ENCODE data around the gene ZYG11B. TPM values are rescaled to one million over a fixed set of nuclear protein-coding genes. Genes with fewer than 3 reads are reported as not detected.
"Not testable (repeated sequence)": the region's sequence is repeated elsewhere in the genome, so short reads cannot be mapped to it uniquely, and the experiment has no call there.

ZYG11B gene
- total RNA-seq, 1 experiment from 2014 or later = 14.2 TPM

DNA sequence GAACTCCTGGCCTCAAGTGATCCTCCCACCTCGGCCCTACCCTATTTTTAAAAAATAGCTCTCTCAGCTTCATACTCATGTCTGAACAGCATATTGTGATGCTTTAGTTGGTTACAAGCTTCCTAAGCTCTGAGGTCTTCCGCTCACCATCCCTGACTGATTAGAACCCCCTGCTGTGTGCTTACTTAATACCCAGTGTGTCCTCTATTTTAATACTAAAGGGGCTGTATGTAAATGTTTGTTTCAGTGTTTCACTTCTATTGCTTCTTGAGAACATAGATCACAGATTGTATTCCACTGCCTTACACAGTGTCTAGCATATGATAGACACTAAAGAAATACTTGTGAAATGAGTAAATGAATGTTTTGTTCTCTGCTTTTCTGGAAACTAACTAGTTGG, 29.8 kb downstream of the ZYG11B start:
- DNase-seq (ENCODE audit: low read depth) = no peak

DNA sequence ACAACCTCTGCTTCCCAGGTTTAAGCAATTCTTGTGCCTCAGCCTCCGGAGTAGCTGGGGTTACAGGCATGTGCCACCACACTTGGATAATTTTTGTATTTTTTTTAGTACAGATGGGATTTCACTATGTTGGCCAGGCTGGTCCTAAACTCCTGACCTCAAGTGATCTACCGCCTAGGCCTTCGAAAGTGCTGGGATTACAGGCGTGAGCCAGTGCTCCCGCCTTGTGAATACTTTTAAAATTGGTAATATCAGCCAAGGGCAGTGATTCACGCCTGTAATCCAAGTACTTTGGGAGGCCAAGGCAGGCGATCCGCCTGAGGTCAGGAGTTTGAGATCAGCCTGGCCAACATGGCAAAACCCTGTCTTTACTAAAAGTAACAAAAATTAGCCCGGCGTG, 33.7 kb downstream of the ZYG11B start:
- no peak for DNase-seq (ENCODE audit: low read depth)

DNA sequence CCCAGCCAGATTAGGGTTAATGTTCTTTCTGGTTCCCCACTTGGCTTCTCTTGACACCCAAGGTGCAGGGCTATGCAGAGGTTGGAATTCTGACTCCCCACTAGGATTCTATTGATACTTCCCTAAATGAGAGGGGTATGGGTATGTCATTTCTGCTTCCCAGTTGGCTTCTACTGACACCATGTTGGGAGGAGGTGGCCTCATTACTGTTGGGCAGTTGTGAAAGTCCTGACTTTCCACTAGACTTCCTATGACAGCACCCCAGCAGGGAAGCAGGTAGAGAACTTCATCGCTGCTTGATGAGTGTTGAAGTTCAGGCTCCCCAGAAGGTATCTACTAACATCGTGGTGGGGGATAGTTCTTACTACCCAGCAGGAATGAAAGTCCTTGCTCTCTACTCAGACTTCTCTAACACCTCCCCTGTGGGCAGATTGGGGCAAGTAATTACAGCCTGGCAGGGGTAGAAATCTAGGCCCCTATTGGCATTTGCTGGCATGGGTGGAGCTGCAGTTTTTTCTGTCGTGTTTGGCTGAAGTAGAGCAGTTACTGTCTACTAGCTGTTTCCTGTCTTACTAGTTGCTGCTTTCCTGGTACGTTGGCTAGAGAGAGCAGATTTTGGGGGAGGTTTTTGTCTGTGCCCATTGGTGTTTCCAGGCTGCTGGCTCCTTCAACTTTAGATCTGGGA, 41.5 kb downstream of the ZYG11B start:
- DNase-seq (ENCODE audit: low read depth) = no peak

DNA sequence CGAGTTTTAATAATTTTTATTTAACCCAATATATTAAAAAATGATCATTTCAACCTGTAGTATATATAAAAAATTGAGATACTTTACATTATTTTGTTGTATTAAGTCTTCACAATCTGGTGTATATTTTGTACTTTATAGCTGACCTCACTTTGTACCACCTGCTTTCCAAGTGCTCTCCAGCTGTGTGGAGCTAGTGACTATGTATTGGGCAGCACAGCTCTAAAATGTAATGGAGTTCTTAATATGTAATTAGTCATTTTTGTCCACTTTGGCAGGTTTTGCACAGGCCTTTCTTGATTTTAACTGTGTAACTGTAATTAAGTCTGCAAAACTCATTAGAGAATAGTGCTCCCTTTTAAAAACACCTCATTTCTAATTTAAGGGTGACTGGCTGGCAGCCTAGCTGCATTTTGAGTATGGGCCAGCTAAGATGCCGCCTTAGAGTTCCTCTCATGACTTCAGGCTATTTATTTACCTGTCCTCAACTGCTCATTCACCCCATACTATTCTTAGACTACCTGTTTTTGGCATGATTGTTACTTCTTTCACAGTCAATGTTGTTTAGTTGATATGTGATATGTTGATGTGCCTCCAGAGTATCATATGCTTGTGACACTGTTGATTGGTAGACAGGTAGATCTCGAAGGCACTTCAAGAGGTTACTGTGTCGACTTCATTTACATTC, 43.2 kb downstream of the ZYG11B start:
- no peak for DNase-seq (ENCODE audit: low read depth)

DNA sequence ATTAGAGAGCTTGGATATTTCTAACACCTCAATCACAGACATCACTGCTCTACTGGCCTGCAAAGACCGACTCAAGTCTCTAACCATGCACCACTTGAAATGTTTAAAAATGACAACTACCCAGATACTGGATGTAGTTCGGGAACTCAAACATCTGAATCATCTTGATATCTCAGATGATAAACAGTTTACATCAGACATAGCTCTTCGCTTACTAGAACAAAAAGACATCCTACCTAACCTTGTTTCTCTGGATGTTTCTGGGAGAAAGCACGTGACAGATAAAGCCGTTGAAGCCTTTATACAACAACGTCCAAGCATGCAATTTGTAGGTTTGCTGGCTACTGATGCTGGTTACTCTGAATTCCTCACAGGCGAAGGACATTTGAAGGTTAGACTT, 45.1 kb downstream of the ZYG11B start:
- DNase-seq (ENCODE audit: low read depth) = no peak

DNA sequence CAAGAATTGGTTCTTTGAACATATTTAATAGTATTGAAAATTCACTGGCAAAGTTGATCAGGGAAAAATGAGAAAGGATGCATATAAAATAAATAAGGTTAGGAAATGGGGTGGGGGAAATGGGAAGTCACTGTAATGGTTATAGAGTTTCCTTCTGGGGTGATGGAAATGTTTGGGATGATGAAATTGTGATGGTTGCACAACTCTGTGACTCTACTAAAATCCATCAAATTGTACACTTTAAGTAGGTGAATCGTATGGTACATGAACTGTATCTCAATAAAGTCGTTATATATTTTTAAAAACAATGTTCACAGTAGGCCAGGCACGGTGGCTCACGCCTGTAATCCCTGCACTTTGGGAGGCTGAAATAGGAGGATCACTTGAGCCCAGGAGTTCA, 59.9 kb downstream of the ZYG11B start:
- no peak for DNase-seq (ENCODE audit: low read depth)

DNA sequence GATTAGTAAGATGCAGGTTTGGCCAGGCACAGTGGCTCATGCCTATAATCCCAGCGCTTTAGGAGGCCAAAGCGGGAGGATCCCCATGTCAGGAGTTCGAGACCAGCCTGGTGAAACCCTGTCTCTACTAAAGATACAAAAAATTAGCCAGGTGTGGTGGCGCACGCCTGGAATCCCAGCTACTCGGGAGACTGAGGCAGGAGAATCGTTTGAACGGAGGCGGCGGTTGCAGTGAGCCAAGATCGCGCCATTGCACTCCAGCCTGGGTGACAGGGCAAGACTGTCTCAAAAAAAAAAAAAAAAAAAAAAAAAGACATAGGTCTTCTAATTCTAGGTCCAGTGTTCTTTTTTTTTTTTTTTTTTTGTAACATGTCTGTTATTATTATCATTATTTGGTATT, 64.2 kb downstream of the ZYG11B start:
- DNase-seq (ENCODE audit: low read depth) = not testable (repeated sequence)

DNA sequence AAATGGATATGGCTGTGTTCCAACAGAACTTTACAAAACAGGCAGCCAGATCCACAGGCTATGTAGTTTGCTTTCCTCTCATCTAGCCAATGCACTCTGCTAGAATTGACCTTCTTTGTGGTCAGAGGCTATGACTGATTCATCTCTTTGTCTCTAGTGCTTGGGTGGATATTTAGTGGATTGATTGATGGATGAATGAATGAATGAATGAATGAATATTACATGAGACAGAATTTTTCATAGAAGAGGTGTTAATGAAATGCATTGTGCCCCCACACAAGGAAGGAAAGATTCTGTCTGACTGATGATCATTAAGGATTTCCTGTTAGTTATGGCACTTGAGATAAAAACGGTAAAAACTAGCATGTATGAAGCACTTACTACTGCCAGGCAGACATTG, 65.8 kb downstream of the ZYG11B start:
- DNase-seq (ENCODE audit: low read depth) = no peak

DNA sequence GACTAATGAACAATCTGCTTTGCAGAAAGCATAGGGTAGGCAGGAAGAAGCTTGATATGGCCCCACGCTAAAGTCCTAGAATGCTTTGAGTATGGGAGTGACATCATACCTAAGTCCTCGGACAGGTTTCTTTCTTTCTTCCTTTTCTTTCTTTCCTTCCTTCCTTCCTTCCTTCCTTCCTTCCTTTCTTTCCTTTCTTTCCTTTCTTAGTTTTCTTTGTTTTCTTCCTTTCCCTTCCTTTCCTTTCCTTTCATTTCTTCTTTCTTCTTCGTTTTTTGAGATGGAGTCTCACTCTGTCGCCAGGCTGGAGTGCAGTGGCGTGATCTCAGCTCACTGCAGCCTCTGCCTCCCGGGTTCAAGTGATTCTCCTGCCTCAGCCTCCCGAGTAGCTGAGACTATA, 67.5 kb downstream of the ZYG11B start:
- not testable (repeated sequence) for DNase-seq (ENCODE audit: low read depth)

DNA sequence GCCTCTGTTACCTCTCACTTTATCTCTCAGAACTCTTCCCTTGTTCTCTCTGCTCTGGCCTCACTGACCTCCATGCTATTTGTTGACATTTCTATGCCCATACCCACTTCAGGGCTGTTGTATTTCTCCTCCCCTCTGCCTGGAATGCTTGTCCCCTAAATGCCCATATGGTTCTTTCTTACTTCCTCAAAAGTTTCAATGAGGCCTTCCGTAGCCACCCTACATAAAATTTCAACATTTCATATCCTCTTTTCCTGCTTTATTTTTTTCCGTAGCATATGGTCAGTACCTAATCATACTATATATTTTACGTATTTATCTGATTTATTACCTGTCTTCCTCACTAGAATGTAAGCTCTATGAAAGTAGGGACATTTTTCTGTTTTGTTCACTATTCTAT, 69.2 kb downstream of the ZYG11B start:
- DNase-seq (ENCODE audit: low read depth) = no peak

DNA sequence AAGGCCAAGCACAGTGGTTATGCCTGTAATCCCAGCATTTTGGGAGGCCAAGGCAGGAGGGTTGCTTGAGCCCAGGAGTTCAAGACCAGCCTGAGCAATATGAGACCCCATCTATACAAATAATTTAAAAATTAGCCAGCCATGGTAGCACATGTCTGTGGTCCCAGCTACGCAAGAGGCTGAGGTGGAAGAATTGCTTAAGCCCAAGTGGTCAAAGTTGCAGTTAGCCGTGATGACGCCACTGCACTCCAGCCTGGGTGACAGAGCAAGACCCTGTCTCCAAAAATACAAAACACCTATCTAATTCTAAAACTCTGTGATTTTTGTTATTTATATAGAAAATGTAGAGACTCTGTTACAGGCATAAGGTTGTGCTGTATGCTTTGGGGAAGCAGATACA, 72.1 kb downstream of the ZYG11B start:
- DNase-seq (ENCODE audit: low read depth) = no peak

DNA sequence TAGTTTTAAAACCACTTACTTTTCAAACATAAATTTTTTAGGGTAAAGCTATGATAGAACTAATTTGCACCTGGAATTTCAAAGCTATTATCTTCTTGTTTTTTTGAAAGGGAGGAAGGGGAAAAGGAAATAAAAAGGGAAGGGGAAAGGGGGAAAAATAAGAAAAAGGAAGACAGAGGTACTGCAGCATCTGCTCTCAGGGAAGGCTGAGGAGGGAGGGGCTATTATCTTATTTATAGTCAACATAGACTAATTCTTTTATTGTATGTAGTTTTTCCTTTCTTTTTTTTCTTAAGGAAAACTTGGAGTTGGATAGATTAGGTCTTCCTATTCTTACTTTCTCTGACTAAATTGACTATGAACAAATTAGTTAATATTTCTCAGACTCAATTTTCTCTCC, 74.8 kb downstream of the ZYG11B start:
- no peak for DNase-seq (ENCODE audit: low read depth)

DNA sequence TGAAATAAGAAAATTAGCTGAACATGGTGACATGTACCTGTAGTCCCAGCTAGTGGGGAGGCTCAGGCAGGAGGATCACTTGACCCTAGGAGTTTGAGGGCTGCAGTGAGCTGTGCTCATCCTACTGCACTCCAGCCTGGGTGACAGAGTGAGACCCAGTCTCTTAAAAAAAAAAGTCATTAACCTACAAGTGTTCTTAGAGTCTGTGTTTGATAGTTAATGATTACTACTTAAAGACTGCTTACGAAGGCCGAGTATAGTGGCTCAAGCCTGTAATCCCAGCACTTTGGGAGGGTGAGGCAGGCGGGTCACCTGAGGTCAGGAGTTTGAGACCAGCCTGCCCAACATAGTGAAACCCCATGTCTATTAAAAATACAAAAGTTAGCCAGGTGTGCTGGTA, 77.8 kb downstream of the ZYG11B start:
- DNase-seq (ENCODE audit: low read depth) = not testable (repeated sequence)

DNA sequence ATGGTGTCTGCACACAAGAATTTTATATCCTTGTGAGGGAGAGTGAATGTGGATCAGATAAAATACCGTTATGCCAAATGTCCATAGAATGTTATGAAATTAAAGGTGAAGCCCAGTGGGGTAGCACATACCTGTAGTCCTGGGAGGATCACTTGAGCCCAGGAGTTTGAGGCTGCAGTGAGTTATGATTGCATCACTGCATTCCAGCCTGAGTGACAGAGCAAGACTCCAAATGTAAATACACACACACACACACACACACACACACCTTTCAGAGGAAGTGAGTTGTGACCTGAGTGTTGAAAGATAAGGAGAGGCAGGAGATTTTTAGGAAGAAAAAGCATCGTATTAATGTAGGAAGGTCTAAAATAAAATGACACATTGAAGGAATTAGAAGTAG, 88.2 kb downstream of the ZYG11B start:
- DNase-seq (ENCODE audit: low read depth) = peak; percentile 4

DNA sequence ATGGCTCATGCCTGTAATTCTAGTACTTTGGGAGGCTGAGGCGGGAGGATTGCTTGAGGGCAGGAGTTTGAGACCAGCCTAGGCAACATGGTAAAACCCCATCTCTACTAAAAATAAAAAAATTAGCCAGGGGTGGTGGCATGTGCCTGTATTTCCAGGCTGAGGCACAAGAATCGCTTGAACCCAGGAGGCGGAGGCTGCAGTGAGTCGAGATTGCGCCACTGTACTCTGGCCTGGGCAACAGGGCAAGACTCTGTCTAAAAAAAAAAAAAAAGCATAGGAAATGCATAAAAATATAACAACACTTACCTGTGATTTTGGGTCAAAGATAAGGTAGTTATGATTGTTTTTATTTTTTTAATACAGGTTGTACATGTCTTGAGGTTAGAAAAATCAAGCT, 94.6 kb downstream of the ZYG11B start:
- DNase-seq (ENCODE audit: low read depth) = not testable (repeated sequence)

DNA sequence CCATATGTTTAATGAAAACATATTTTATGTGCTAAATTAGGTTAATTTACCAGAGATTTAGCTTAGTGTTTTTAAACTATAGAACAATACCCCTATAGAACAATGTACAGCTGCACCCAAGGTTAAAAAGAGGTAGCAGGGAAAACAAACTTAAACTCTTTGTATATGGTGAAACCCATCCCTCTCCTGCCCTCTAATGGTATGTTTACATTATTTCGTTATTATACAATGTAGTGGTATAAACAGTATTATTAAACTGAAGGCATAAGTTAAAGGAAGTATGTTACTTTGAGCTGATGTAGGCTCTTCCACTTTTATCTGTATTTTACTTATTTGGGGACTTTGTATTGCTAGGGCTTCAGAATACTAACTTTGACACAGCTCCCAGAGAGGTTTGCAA, 99.6 kb downstream of the ZYG11B start:
- no peak for DNase-seq (ENCODE audit: low read depth)

DNA sequence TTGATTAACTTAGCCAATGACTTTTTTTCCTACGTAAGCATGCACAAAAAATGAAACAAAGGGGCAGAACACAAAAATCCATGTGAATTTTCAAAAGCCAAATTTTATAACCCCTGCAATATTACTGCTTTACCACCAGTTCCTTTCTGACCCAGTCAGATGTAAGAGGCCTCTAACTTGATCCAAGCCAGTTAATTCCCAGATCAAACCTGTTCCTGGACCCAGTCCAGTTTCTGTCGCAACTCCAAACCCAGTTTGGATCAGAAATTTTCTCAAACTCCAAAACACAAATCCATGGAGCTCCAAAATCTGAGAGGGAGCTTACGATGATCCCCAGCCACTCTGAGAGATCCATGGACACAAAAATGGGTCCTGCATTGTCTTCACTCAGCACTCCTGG, 108.5 kb downstream of the ZYG11B start:
- DNase-seq (ENCODE audit: low read depth) = no peak

DNA sequence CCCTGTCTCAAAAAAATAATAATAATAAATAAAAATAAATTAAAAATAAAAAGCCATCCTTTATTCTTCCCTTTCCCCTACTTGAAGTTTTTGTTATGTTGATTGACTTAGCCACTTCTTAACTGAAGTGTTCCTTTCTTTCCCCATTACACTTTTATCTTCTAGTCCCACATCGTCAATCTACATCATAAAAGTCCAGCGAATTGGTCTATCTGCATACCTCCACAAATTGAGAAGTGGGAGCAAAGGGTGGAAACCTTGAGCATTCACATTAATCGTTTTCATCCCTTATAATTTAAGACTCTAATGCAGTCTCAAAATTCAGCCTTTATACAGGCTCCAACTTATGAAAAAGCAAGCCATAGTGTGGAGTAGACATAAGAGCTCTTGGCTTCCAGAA, 109.8 kb downstream of the ZYG11B start:
- DNase-seq (ENCODE audit: low read depth) = no peak

DNA sequence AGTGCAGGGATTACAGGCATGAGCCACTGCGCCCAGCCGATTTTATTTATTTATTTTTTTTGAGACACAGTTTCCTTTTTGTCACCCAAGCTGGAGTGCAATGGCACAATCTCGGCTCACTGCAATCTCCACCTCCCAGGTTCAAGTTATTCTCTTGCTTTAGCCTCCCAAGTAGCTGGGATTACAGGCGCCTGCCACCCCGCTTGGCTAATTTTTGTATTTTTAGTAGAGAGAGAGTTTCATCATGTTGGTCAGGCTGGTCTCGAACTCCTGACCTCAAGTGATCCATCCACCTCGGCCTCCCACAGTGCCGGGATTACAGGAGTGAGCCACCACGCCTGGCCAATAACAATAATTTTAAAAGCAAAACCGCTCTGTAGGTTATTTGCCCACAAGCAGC, 112.9 kb downstream of the ZYG11B start:
- not testable (repeated sequence) for DNase-seq (ENCODE audit: low read depth)

DNA sequence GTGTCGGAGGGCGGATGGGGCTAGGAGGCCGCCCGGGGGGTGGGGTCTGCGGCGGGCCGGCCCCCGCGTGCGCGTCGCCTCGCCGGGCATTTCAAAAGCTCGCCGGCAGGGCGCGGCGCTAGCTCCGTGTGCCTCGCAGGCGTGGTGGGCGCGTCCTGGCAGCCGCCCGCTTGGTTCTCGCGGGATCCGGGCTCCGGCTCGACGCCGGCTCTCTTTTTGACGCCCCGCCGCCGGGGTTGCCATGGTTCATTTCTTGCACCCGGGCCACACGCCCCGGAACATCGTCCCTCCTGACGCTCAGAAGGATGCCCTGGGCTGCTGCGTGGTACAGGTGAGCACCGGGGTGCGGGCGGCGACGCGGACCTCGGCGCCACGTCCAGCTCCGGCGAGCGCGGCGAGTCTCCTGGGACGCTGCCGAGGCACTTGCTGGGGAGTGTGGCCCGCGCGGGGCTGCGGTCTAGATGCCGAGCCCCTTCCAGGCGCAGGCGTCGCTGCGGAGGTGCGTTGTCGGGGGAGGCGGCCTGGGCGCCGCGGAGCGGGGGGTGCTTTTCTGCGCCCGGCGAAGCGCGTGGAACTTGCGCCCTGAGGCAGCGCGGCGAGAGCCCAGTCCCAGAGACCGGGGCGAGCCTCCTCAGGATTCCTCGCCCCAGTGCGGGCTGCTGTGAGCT, 116.5 kb downstream of the ZYG11B start, which contains the start of gene ZYG11A:
Gene ZYG11A, plus strand, starts transcription at position 118 of the 668 bp plus-strand sequence. Its CDS starts 124 bp downstream, at position 242.
- DNase-seq (ENCODE audit: low read depth) = peak; percentile 92

DNA sequence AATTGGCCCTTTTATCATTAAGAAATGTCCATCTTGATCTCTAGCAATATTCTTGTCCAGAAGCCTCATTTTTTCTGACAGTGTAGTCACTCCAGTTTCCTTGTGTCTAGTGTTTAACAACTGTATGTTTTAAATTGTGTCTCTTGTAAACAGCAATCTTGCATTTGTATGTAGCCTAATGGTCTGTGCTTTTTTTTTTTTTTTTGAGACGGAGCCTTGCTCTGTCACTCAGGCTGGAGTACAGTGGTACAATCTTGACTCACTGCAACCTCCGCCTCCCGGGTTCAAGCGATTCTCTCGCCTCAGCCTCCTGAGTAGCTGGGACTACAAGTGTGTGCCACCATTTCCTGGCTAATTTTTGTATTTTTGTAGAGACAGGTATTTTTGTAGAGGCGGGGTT, 118.9 kb downstream of the ZYG11B start:
- not testable (repeated sequence) for DNase-seq (ENCODE audit: low read depth)

DNA sequence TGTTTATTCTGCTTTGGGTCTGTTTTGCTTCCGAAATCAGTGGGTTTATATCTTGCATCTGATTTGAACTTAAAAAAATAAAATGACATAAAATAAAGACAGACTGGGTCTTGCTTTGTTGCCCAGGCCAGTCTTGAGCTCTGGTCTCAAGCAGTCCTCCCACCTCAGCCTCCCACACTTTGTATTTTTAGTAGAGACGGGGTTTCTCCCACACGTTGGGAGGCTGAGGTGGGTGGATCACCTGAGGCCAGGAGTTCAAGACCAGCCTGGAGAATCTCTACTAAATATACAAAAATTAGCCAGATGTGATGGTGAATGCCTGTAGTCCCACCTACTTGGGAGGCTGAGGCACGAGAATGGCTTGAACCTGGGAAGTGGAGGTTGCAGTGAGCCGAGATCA, 122.2 kb downstream of the ZYG11B start:
- no peak for DNase-seq (ENCODE audit: low read depth)

DNA sequence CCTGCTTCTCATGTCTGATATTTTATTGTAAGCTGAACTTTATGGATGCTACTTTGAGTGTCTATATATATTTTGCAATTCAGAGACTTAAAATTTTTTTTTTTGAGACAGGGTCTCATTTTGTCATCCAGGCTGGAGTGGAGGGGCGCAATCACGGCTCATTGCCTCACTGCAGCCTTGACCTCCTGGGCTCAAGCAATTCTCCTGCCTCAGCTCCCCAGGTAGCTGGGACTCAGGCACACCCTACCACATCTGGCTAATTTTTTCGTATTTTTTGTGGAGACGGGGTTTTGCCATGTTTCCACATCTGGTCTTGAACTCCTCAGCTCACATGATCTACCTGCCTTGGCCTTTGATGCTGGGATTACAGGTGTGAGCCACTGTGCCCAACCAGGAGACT, 124.7 kb downstream of the ZYG11B start:
- DNase-seq (ENCODE audit: low read depth) = no peak
